Liver (tissue), 3 donors: Measurements from ENCODE around the gene OPTC.

ENCODE experiments used
- CTCF ChIP-seq: fragments of 150-350 bp; IDR thresholded peaks from 2 replicates; pipeline ENCODE4 v1.5.1; 2017; ENCODE audit warnings: improper control_type of control experiment, low read depth, low read length; ENCODE audit not compliant: missing input control
- EGR1 ChIP-seq, 2 donors: IDR thresholded peaks; 2 replicates each; pipeline ENCODE4 v1.6.1; 2016 to 2018; ENCODE audit warnings: antibody characterized with exemption in 2 of 2, low read depth in 2 of 2
- JUND ChIP-seq, 2 donors: IDR thresholded peaks; 2 replicates each; pipeline ENCODE4 v1.6.1; 2016; ENCODE audit warnings: antibody characterized with exemption in 2 of 2
- YY1 ChIP-seq: IDR thresholded peaks from 2 replicates; pipeline ENCODE4 v1.6.1; 2016; ENCODE audit warnings: antibody characterized with exemption, mild to moderate bottlenecking
- ZBTB33 ChIP-seq: IDR thresholded peaks from 2 replicates; pipeline ENCODE4 v1.6.1; 2016; ENCODE audit warnings: antibody characterized with exemption
- donor health status: healthy.
- donor health status: healthy.

- TF ChIP-seq CTCF (no peak), YY1 (no peak), JUND (IDR thresholded peaks at IDR 0.05) (no peak), EGR1 (IDR thresholded peaks at IDR 0.05; ENCODE audit: low read depth in 2 of 2) (no peak), ZBTB33 (no peak)
Measured at GRCh38 chr1:203518541-203518940, 24.6 kb downstream of the OPTC start.
